Fibroblast of skin of back (primary cell): ENCODE data around the gene NGB. TPM values are rescaled to one million over a fixed set of nuclear protein-coding genes. Genes with fewer than 3 reads are reported as not detected.
A peak's percentile ranks its signal among the peaks of the same experiment; 100 is the strongest.
"Not testable (repeated sequence)": the region's sequence is repeated elsewhere in the genome, so short reads cannot be mapped to it uniquely, and the experiment has no call there.

Experiments used
- DNase-seq: peaks from one replicate; pipeline ENCODE4 v3.0.0-alpha.2; 2013
- polyA plus RNA-seq, 2 experiments: library from polyadenylated mRNA; unstranded; fragments of 120-200 nt; gene quantifications; one replicate each; pipeline ENCODE4 v1.2.1, GENCODE V29; 2013; ENCODE audit not compliant: insufficient read length in 2 of 2

Gene NGB
- polyA plus RNA-seq (2013, experiment 1 of 2; ENCODE audit: insufficient read length), result not detected
- polyA plus RNA-seq (2013, experiment 2 of 2; ENCODE audit: insufficient read length), result not detected

DNA sequence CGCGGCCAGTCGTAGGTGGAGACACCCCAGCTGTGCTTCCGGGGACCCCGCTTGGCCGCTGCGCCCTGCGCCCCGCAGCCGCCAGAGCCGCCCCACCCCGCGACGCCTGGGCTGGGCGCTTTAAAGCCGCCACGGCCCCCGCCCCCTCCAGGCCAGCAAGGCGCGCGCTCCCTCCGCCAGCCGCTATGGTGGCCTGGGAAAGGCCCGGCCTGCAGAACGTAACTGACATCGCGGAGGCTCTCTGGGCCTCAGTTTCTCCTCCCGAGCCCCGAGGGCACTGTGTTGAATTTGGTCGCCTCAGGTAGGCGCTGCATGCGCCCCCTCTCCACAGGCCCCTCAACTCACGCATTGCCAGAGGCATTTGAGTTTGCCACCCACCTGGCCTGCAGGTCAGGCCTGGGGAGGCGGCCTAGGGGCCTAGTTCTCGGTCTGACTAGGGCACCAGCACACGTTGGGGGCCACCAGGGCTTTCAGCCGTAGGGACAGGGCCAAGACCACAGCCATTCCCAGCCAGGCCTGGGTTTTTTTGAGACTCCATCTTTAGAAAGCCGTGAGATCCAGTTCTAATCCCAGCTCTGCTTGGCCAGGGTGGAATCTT lies at the start of gene NGB:
Gene NGB, minus strand, starts transcription at position 94 of the 598 bp plus-strand sequence. CDS start 269 bp downstream, outside the sequence.
- DNase-seq, result no peak

GRCh38 chr14:77320238-77320935 lies 49.4 kb upstream of the NGB start, which contains the start of gene POMT2:
Gene POMT2, minus strand, starts transcription at chr14:77320883. Its CDS starts 202 bp downstream, at chr14:77320681.
- DNase-seq, result peak; percentile 89

DNA sequence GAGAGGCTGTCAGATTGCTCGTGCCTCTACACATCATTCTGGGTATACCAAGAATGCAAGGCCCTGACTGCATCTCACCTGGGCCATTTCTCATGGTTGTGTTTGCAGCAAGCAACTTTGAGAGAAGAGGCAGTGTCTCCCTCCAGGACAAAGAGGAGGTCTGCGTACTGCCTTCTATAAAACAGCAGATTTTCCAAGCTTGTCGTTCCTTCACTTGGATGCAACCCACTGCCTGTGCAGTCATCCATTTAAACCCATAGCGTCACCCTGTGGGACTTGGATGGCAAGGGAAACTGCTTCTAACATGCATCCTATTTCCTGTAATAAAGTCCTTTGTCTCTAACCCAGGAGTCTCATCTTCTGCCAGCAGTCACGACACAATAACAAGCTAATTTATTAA lies 48.4 kb upstream of the NGB start:
- DNase-seq, result no peak

DNA sequence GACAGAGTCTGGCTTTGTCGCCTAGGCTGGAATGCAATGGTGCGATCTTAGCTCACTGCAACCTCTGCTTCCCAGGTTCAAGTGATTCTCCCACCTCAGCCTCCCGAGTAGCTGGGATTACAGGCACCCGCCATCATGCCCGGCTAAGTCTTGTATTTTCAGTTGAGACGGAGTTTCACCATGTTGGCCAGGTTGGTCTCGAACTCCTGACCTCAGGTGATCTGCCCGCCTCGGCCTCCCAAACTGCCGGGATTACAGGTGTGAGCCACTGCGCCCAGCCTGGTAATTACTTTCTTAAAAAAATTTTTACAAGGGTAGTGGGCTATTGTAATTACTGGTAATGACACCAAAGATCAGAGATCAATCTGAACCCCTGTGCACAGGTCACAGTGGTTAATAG lies 47.8 kb upstream of the NGB start:
- DNase-seq, result not testable (repeated sequence)

DNA sequence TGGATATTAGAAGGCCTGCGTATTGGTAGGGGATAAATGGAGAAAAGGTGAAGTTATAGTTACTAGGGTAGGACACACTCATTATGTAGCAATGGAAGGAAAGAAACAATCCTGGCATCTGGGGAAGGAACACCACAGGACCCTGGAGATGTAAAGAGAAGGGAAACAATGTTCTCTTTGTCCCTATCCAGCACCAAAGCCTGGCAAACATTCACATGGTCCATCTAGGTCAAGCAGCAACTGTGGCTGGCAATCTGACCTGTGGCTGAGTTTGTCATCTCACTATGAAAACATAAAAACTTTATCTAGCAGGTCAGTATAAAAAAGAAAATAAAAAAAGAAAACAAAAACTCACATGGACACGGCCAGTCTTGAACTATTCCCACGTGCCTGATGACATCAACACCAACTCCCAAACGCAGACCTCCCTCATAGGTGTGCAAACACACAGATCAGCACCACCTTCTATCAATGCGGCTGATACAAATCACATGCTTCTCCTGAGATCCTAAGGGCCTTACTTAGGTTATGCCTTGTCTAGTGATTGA lies 47.1 kb upstream of the NGB start:
- DNase-seq, result no peak

DNA sequence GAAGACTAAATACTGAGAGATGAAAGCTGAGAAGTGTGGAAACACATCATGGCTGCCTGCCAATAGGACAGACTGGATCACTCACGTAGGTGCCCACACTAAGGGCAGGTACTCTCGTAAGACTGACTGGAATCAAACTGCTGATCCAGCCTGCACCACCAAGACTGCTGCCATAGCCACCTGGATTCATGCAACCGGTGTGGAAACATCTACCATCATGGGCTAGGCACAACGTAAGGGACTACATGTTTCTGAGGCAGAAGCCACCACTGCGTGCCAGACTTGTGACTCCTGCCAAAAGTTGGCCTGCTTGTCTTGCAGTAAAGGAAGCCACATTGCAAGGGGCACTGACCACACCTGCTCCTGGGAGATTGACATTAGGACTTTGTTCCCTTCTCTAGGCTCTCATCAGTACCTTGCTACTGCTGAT lies 45.9 kb upstream of the NGB start:
- DNase-seq, result no peak

- no peak for DNase-seq
Measured at GRCh38 chr14:77316195-77316505, 45.1 kb upstream of the NGB start.

DNA sequence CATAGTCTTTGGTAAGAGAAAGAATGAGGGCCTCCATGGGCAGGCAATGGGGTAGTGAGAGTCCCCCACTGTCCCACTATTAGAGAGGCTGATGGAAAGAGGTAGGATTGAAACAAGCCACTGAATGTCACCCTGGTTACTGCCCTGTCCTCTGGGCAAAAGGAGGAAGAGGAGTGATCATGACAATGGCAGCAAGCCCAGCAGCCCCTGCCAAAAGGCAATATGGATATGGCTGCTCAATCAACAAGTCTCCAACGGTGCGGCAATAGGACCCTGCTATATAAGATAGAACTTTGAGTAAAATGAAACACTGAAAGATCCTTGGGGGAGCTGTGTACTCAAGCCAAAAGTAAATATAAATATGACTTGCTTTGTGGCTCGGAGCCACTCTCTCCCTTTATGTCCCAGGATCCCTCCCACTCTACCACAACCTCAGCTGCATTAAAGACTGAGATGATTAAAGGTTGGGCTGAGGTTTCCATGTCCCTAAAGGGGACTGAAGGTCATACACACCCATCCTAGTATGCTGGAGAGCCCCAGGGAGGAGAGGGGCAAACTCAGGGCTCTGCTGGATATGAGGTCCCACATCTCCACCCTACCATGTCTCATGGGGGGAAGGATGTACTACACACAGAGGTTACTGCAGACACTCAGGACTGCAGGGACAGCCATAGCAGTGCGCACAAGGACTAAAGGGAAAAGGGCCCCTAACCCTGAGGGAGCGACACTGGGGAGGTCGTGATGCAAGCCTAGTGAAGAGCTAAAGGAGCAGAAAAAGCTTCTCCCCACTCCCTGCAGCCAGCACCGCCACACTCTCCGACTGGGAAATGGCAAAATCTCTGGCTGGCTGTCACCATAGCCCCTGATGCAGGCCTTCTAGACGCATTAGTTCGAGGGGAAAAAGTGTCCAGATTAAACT lies 43.8 kb upstream of the NGB start:
- no peak for DNase-seq

DNA sequence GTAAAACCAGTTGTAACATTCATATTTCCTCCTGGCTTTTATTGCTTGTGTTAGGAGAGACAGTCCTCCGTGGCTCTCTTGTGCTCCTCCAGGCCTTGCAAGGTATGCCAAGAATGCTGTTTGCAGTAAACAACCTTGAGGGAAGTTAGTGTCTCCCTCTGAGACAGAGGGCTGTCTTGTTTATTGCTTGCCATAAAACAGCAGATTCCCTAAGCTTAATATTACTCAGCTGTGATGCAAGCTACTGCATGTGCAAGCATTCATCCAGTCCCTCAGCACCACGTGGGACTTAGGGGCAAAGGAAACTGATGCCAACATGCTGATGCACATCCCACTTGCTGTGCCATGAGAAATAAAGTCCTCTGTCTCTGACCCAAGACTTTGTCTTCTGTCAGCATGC lies 43.0 kb upstream of the NGB start:
- DNase-seq, result peak; percentile 38

DNA sequence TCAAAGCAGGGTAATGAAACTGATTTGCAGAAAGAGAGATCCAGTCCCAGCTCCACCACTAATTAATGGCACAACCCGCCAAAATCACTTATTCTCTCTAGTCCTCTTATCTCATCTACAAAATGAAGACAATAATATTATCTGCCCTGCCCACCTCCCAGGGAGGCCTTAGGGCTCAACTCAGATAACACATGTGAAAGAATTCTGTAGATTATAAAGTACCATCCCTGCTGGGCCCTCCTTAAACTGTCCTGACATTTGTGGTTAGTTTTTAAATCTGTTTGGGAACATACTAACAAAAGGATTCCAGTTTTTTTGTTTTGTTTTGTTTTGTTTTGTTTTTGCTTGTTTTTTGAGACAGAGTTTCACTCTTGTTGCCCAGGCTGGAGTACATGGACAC lies 42.4 kb upstream of the NGB start:
- no peak for DNase-seq

- no peak for DNase-seq
Measured at GRCh38 chr14:77311217-77311616, 40.2 kb upstream of the NGB start.

- no peak for DNase-seq
Measured at GRCh38 chr14:77310026-77310425, 39.0 kb upstream of the NGB start.

GRCh38 chr14:77309131-77309530 lies 38.1 kb upstream of the NGB start:
- DNase-seq, result no peak

- peak; percentile 61 for DNase-seq
Measured at GRCh38 chr14:77306851-77307496, 36.0 kb upstream of the NGB start.

DNA sequence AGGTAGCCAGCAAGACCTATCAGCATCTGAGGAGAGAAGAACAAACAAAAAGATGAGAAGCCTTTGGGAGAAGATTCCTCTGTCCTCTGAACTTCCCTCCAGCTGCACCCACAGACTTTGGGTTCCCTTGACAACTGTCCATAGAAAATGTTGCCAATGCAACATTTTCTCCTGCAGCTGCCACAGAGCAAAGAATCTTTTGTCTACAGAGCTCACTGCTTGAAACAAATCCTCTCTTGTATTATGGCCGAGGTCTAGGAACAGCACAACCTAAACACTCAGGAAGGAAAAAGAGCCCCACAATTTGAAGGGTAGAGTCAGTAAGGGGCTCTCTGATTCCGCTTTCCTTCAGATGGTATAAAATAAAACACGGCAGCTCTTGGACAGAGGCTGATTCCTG lies 35.4 kb upstream of the NGB start:
- no peak for DNase-seq

GRCh38 chr14:77305696-77306095 lies 34.7 kb upstream of the NGB start:
- DNase-seq, result no peak

DNA sequence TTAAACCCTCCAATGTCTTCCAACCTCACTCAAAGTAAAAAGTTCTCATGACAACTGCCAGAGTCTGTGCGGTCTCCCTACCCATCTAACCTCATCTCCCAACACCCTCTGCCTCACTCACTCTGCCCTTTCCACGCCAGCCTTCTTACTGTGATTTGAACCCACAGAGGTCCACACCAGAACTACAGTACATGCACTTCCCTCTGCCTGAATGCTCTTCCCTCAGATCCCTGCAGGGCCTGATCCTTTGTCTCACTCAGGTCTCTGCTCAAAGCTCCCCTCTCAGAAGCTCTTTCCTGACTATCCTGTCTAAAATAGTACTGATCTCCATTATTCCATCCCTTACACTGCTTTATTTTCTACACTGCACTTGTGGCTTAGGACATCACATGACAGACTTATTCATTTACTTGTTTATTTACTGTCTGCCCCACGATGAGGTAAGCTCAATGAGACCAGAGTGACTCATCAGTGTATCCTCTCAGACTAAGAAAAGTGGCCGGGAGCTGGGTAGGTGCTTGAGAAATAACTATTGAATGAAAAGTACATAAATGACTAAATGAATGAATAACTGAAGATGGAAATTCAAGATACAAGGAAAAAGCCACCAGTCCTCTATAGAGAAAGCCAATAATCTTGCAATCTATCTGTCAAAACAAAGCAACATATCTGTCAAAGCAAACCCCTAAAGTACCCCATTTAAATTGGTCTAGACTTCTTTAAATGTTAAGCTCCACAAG lies 32.6 kb upstream of the NGB start:
- DNase-seq, result peak; percentile 94

DNA sequence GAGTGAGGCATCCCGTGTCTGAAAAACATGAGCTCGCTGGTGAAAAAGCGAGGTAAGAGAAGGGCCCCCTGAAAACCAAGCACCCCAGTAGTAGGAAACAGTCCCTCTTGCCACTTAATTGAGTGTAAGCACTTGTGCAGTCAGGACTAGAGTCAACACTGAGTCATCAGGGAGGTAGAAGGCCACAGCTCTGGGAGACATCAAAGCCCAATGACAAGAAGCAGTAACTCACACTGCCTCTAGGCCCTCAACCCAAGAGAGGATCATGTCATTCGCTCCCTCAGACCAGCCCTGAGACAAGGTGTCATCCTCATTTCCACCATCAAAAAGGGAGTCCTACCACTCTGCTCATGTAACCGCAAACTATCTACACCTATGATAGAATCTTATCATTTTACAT lies 31.9 kb upstream of the NGB start:
- DNase-seq, result peak; percentile 75

DNA sequence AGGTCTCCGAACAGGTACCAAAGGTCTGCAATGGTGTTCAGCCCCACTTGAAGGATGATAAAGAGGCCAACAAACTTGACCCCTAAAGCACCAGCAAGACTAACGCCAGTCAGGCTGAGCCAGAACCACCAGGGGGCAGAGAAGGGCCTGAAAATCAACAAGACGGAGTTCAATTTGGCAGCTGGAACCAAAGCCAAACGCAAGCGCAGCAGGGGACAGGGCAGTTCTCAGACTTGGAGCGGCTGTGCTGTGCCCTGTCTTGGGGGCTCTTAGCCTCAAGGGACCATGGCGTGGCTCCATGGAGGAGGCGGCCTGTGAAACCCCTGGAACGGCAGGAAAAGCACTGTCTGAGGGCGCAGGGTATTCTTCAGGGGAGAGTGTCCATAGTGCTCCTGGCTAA lies 30.1 kb upstream of the NGB start:
- DNase-seq, result peak; percentile 77

- no peak for DNase-seq
Measured at GRCh38 chr14:77299771-77300170, 28.8 kb upstream of the NGB start.

DNA sequence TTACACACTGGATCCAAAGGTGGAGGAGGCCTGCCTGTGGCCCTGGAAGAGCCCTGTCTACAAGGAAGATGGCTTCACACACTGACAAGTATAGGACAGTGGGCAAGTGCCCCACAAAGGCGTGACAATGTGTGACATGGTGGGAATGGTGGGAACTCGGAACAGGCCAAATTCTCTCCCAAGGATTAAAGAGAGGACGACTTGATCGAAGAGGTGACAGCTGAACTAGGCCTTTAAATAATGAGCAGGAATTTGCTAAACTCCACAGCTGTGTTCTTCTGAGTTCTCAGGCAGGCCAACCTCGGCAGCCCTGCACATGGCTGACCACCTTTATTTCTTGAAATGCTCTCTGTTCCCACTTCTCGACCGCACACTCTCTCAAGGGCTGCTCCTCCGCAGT lies 25.9 kb upstream of the NGB start:
- DNase-seq, result no peak

DNA sequence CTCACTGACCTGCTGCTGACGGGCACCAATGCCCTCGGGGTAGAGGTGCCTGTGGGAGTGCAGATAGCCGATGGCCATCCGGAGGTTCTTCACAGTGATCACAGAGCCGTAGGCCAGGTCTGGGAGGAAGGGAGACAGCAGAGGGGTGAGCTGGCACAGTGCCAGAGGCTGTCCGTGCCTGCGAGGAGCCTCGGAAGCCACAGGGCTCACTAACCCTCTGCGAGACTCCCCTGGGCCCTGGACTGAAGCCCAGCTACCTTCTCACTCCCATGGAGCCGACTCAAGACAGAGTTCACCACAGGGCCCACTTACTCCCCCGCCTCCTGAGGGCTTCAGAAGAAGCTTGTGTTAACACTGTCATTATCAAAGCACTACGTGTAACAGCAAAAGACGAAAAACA lies 25.1 kb upstream of the NGB start:
- no peak for DNase-seq
